HG02678 (cell line): ENCODE data around the gene NCS1.
"Not testable (repeated sequence)": the region's sequence is repeated elsewhere in the genome, so short reads cannot be mapped to it uniquely, and the experiment has no call there.

Source experiments
- ATAC-seq: cut with Tn5 transposase; IDR thresholded peaks from one replicate; pipeline ENCODE4 v1.9.1; 2021; ENCODE audit warnings: mild to moderate bottlenecking, moderate library complexity; ENCODE audit not compliant: unreplicated experiment

NCS1 gene

GRCh38 chr9:130259044-130259443 lies 86.8 kb downstream of the NCS1 start:
- no peak for ATAC-seq

- ATAC-seq = no peak
Measured at GRCh38 chr9:130260816-130261765, 88.9 kb downstream of the NCS1 start.

GRCh38 chr9:130262061-130262745 lies 90.0 kb downstream of the NCS1 start:
- no peak for ATAC-seq

- no peak for ATAC-seq
Measured at GRCh38 chr9:130262771-130263170, 90.6 kb downstream of the NCS1 start.

- no peak for ATAC-seq
Measured at GRCh38 chr9:130263601-130264413, 91.6 kb downstream of the NCS1 start.

- ATAC-seq = no peak
Measured at GRCh38 chr9:130264414-130265350, 92.5 kb downstream of the NCS1 start.

GRCh38 chr9:130265431-130266235 lies 93.4 kb downstream of the NCS1 start, which contains the start of gene HMCN2:
Gene HMCN2, plus strand, starts transcription at chr9:130265760. Its CDS starts 119 bp downstream, at chr9:130265879.
- ATAC-seq = no peak

GRCh38 chr9:130266236-130267098 lies 94.3 kb downstream of the NCS1 start:
- ATAC-seq = no peak

GRCh38 chr9:130267930-130268329 lies 95.7 kb downstream of the NCS1 start:
- no peak for ATAC-seq

GRCh38 chr9:130268521-130269211 lies 96.5 kb downstream of the NCS1 start:
- no peak for ATAC-seq

GRCh38 chr9:130271473-130271872 lies 99.3 kb downstream of the NCS1 start:
- ATAC-seq = no peak

GRCh38 chr9:130275156-130275555 lies 103.0 kb downstream of the NCS1 start:
- ATAC-seq = no peak

- no peak for ATAC-seq
Measured at GRCh38 chr9:130276121-130276520, 103.9 kb downstream of the NCS1 start.

GRCh38 chr9:130276955-130277354 lies 104.8 kb downstream of the NCS1 start:
- no peak for ATAC-seq

GRCh38 chr9:130277525-130277924 lies 105.3 kb downstream of the NCS1 start:
- ATAC-seq = not testable (repeated sequence)

- no peak for ATAC-seq
Measured at GRCh38 chr9:130283539-130284248, 111.5 kb downstream of the NCS1 start.

GRCh38 chr9:130284249-130284625 lies 112.0 kb downstream of the NCS1 start:
- ATAC-seq = no peak
